ENCODE measurements around the gene FHOD3. TPM values are rescaled to one million over a fixed set of nuclear protein-coding genes. Genes with fewer than 3 reads are reported as not detected.

FHOD3 gene
- total RNA-seq, 1 experiment from 2014 or later = 22.7 TPM

- no TSS peak for BruUV-seq (replicated peaks)
- no peaks in the 10 kb centered on the region for H3K27me3 ChIP-seq (ENCODE audit: control insufficient read depth, insufficient read depth, low read length)
- CTCF ChIA-PET = no interaction called here
These were observed 160.2 kb downstream of the FHOD3 start for GRCh38 chr18:36457683-36458082.

GRCh38 chr18:36458306-36458705 lies 160.8 kb downstream of the FHOD3 start:
- no peak overlapping the region for H3K27ac ChIP-seq (ENCODE audit: low read length)
- no TSS peak for BruUV-seq (replicated peaks)
- H3K9me3 ChIP-seq (ENCODE audit: control insufficient read depth, insufficient read depth, low read depth, low read length) = no peaks in the 10 kb centered on the region
- no peaks in the 10 kb centered on the region for H3K27me3 ChIP-seq (ENCODE audit: control insufficient read depth, insufficient read depth, low read length)
- no peaks in the 10 kb centered on the region for H3K36me3 ChIP-seq (ENCODE audit: control insufficient read depth, insufficient read depth, low read length)
- in situ Hi-C loops (cut with HindIII; ENCODE audit: low pct_unique_long_range_greater_than_20kb, low sequenced_read_pairs) (no loop called here), intact Hi-C loops (cut with micrococcal nuclease; ENCODE audit: unreplicated experiment) (no loop called here)
- DNase-seq (ENCODE audit: low read depth, low spot score) (no peak), ATAC-seq (no peak)
- TF ChIP-seq CTCF (IDR thresholded peaks at IDR 0.05) = no peak
- TF ChIP-seq REST (IDR thresholded peaks at IDR 0.05; ENCODE audit: insufficient read depth in 1 of 2, low read depth in 2 of 2, low read length in 1 of 2) = no peak
- TF ChIP-seq TCF7L2 (IDR thresholded peaks at IDR 0.05; ENCODE audit: low read depth, low read length) = no peak
- no peak for TF ChIP-seq POLR2AphosphoS5 (IDR thresholded peaks at IDR 0.05; ENCODE audit: low read depth, low read length)
- no peak for TF ChIP-seq SIN3A (IDR thresholded peaks at IDR 0.05; ENCODE audit: borderline replicate concordance, insufficient read depth, low read depth, low read length)
- H3K4me3 ChIP-seq (ENCODE audit: low read depth in 2 of 2, low read length in 2 of 2) = no peak overlapping the region
- peaks cover 17% of the 10 kb centered on the region for H3K4me1 ChIP-seq (ENCODE audit: control insufficient read depth, insufficient read depth, low read length)
- ChIA-PET CTCF (no interaction called here), POLR2A (no interaction called here)

More at GRCh38 chr18:36457683-36458082, 160.2 kb downstream of the FHOD3 start:
- Histone ChIP-seq H3K36me3 (ENCODE audit: control insufficient read depth, insufficient read depth, low read length) (no peaks in the 10 kb centered on the region), H3K4me3 (ENCODE audit: low read depth in 2 of 2, low read length in 2 of 2) (no peak overlapping the region), H3K9me3 (ENCODE audit: control insufficient read depth, insufficient read depth, low read depth, low read length) (no peaks in the 10 kb centered on the region), H3K4me1 (ENCODE audit: control insufficient read depth, insufficient read depth, low read length) (peaks cover 17% of the 10 kb centered on the region), H3K27ac (ENCODE audit: low read length) (no peak overlapping the region)
- DNase-seq (ENCODE audit: low read depth, low spot score) = no peak
- POLR2A ChIA-PET = no interaction called here
- in situ Hi-C loops (cut with HindIII; ENCODE audit: low pct_unique_long_range_greater_than_20kb, low sequenced_read_pairs) = no loop called here
- intact Hi-C loops (cut with micrococcal nuclease; ENCODE audit: unreplicated experiment) = no loop called here
- ATAC-seq = no peak
- TF ChIP-seq SIN3A (IDR thresholded peaks at IDR 0.05; ENCODE audit: borderline replicate concordance, insufficient read depth, low read depth, low read length) (no peak), CTCF (IDR thresholded peaks at IDR 0.05) (no peak), POLR2AphosphoS5 (IDR thresholded peaks at IDR 0.05; ENCODE audit: low read depth, low read length) (no peak), TCF7L2 (IDR thresholded peaks at IDR 0.05; ENCODE audit: low read depth, low read length) (no peak), REST (IDR thresholded peaks at IDR 0.05; ENCODE audit: insufficient read depth in 1 of 2, low read depth in 2 of 2, low read length in 1 of 2) (no peak)

Measured in Panc1 (cell line).